Left cardiac atrium (tissue), 4 donors: Measurements from ENCODE around the gene KDM4E. TPM values are rescaled to one million over a fixed set of nuclear protein-coding genes. Genes with fewer than 3 reads are reported as not detected.
"Not testable (repeated sequence)": the region's sequence is repeated elsewhere in the genome, so short reads cannot be mapped to it uniquely, and the experiment has no call there.

Source experiments
- ATAC-seq, 2 donors: fragments of 200-7000 bp; cut with Tn5 transposase; one replicate each; pipeline ENCODE4 v1.9.1; 2020; ENCODE audit warnings: mild to moderate bottlenecking in 2 of 2, moderate library complexity in 2 of 2
- DNase-seq: peaks from one replicate; pipeline ENCODE4 v3.0.0-alpha.2; 2020
- intact Hi-C, 2 donors: fragments of 100-400 bp; cut with DNase I; formaldehyde crosslinking; loops; one replicate each; pipeline versions ENCODE4 v1.14.1 to v1.15.1; 2022 to 2023
- total RNA-seq, 2 donors: library from RNA; stranded (reverse); fragmentation: NEBNext Ultra II Directional; extraction: Animal tissue kit (Norgen Biotek cat#: 25700); gene quantifications; one replicate each; pipeline ENCODE4 v1.2.1, GENCODE V29; 2021
- donor health status: DM: no; HTN: yes; CAD: no.
- donor health status: DM: no; HTN: yes; CAD: no; lungs with severe emphysema.
- donor health status: DM: yes; HTN: yes; CAD: no.
- donor health status: Dilated cardiomyopathy.

The KDM4E gene
- total RNA-seq, 2 donors from 2014 or later, result not detected

DNA sequence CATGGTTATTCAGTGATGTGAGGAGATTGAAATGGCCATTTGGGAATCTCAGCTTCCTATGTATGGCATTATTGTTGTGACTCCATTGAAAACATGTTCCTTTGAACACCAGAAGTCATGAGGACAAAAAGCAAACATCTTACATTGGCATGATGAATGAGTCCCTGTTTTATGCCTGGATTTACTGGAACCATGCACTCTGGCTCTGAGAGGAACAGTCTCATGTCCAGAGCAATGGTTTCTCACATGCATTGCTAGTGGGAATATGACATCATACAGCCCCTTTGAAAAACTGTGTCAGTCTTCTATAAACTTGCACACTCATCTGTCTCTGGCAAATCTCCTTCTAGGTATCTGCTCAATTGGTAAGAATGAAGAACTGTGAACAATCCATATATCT lies 20.8 kb downstream of the KDM4E start:
- DNase-seq (no peak), ATAC-seq (no peak)
- intact Hi-C loops, result no loop called here

DNA sequence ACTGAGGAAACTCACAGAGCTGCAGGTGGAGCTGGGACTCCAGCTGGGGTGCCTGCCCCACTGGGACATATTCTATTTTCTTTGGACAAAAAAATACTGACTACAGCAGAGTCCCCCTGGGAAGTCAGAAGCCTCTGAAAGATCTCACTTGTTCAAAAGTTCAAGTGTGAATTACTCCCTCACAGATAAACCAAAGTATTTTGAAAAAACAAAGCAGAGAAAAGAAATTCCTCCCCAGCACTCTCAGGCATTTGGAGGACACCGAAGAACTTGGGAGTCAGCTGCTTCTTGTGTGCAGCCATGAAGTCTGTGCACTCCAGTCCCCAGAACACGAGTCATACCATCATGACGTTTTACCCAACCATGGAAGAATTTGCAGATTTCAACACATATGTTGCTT lies 24.1 kb downstream of the KDM4E start, which contains the start of gene KDM4F:
KDM4F (plus strand) TSS at position 301 of the 400 bp plus-strand sequence.
- ATAC-seq, intact Hi-C loops, DNase-seq: not testable (repeated sequence)

DNA sequence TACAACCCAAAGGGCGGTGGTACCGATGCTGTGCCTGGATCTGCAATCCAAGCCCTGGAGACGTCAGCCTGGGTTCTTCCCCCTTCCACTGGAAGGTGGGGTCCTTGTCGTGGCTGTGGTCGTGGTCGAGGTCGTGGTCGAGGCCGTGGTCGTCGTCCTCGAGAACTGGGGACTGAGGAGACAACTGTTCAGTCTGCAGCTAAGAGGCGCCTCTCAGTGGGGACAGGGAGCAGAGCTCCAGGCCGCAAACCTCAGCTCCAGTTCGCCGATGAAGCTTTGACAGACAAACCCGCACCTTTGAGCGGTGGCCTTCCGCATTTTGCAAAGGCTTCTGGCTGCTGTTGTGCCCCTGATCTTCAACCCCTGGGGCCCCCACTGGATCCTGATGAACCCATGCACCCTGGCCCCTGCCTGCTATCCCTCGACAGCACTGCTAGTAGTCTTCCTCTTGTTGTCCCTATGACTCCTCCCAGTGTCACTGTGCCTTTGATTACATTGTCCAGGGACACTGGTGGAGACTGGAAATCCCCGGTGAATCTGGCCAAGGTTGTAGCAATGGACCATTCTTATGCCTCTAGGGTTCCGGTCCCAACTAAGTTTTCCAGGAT lies 25.6 kb downstream of the KDM4E start:
- intact Hi-C loops, result no loop called here
- ATAC-seq (no peak), DNase-seq (no peak)

DNA sequence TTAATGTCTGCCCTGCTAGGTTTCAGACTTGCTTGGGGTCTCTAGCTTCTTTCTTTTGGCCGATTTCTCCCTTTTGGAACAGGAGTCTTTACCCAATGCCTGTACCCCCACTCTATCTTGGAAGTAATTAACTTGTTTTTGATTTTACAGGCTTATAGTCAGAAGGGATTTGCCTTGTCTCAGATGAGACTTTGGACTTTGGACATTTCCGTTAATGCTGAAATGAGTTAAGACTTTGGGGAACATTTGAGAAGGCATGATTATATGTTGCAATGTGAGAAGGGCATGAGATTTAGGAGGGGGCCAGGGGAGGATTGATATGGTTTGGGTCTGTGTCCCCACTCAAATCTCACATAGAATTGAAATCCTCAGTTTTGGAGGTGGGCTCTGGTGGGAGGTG lies 29.3 kb downstream of the KDM4E start:
- intact Hi-C loops, result no loop called here
- DNase-seq, result no peak
- ATAC-seq, result no peak

DNA sequence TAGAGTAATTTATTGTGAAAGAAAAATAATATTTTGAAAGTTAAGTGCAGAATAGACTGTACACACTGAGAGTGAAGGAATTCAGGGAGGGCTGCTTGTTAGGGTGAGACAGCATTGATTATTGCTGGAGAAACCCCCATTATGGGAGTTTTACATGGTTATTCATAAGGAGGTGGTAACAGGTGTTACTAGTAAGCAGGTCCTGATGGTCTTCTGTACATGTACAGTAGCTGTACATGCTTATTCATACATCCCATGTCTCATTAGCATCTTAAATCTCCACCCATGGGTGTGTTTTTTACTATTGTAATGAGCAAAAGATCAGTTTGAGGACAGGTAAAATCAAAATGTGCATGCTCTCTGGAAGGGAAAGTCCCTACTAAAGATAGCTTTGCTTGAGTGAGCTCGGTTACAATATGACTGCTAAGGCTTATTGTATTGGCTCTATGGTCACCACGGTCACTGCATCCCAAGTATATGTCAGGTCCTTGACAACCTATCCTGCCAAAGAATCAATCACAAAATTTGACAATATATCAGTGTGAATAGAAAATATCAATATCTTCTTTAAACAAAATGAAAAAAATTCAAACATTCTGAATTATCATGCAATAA lies 30.3 kb downstream of the KDM4E start:
- intact Hi-C loops, result no loop called here
- no peak for DNase-seq
- ATAC-seq, result no peak

DNA sequence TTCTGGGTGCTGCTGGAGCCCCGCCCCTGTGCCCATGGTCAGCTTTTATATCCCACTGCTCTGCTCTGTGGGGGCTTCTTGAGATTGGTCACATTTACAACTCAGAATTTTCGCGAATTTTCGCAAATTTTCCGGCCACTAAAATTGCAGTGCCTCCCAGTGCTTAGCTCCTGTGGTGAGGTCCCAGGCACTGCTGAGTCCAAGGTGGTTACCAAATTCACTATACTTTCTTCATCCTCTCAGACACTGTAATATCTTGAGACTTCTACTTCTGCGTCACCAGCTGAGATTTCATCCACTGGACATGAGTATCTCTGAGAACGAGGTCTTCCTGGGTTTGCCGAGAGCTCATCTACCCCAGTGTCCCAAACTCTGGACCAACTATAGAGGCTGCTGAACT lies 32.9 kb downstream of the KDM4E start:
- peak in 1 of 2 donors; percentile 55 for ATAC-seq
- DNase-seq, result no peak
- intact Hi-C loops, result no loop called here

DNA sequence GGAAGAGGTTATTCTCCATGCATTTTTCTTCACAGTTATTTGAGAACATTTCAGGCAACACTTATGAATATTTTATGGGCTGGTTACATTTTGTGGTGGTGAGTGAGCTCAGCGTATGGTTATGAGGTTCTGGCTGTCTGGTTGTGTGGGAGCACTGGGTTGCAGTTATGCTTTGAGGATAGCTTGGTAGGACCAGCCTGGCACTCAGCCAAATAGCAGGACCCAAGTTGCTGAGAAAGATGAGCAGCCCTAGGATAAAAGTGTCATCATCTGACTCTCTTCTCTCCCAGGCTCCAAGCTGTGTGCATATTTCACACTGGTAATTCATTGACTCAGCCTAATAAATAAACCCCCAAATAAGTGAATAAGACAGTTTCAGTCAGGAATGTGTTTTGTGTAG lies 33.6 kb downstream of the KDM4E start:
- ATAC-seq (no peak), DNase-seq (no peak)
- intact Hi-C loops, result no loop called here

DNA sequence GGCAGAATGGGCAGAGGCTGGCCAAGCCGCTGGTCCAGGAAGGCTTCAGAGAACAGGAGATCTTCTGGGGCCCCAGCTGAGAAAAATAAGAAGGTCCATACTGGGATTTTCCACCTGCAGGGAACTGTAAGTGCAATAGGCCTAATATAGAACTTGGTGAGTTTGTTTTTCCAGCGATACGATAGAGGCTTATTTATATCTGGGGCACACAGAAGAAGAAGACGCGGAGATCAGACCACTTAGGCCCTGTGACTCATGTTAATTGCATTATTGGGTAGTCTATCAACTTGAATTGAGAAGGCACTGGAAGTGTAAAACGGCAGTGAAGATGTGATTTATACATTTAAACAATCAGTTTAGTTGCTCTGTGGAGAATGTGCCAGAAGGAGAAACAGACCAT lies 34.0 kb downstream of the KDM4E start:
- no peak for ATAC-seq
- DNase-seq, result no peak

GRCh38 chr11:95065336-95065735 lies 40.3 kb downstream of the KDM4E start:
- intact Hi-C loops, result loop anchor here in 1 of 2 donors (10.0 kb wide), 3 partner anchors 91 to 1329 kb away; partner anchors contain the start of genes CWC15, JRKL and KDM4D
- no peak for ATAC-seq
- DNase-seq, result no peak

More for the DNA sequence above, 34.0 kb downstream of the KDM4E start:
- intact Hi-C loops, result no loop called here

DNA sequence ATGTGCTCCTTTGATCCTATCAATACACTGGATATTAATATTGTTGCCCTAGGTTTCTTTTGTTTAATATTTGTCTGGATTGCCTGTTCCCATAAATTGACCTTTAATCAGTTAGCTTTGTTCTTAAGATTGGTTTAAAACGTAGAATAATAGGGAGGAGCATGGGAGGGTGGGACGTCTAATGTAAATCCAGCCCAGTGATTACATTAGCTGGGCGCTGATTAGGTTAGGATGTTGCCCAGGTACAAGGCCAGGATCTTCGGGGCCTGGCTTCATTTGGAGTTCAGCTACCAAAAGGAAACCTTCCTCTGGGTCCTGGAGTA lies 41.6 kb downstream of the KDM4E start, which contains the start of gene SRSF8:
SRSF8 (plus strand) TSS at position 204 of the 323 bp plus-strand sequence. CDS start 308 bp downstream, outside the sequence.
- DNase-seq, result no peak
- intact Hi-C loops, result loop anchor here in 1 of 2 donors (10.0 kb wide), 3 partner anchors 92 to 1328 kb away; partner anchors contain the start of genes CWC15, JRKL and KDM4D
- ATAC-seq, result no peak

DNA sequence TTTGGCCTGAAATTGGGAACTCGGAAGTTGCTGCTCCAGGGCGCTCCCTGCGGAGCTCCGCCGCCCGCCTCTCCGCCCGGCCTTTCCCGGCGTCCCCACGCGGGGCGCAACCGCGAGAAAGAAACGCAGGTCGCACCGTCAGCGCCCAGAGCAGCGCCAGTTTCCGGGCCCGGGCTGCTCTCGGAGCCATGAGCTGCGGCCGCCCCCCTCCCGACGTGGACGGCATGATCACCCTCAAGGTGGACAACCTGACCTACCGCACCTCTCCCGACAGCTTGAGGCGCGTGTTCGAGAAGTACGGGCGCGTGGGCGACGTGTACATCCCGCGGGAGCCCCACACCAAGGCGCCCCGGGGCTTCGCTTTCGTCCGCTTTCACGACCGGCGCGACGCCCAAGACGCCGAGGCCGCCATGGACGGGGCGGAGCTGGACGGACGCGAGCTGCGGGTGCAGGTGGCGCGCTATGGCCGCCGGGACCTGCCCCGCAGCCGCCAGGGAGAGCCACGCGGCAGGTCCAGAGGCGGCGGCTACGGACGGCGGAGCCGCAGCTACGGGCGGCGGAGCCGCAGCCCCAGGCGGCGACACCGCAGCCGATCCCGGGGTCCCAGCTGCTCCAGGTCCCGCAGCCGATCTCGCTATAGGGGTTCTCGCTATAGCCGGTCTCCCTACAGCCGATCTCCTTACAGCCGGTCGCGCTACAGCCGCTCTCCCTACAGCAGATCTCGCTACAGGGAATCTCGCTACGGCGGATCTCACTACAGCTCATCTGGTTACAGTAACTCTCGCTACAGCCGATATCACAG lies 42.2 kb downstream of the KDM4E start:
- peak; percentile 90 for DNase-seq
- intact Hi-C loops, result loop anchor here in 1 of 2 donors (10.0 kb wide), 3 partner anchors 92 to 1328 kb away; partner anchors contain the start of genes CWC15, JRKL and KDM4D
- peak; percentile 88 to 90 for ATAC-seq

- DNase-seq, result no peak
- ATAC-seq, result peak; percentile 1 to 2
- intact Hi-C loops, result loop anchor here in 1 of 2 donors (2.0 to 10.0 kb wide), 4 partner anchors 83 to 1327 kb away; partner anchors contain the start of genes CWC15, JRKL and KDM4D
Measured at GRCh38 chr11:95067841-95068219, 42.8 kb downstream of the KDM4E start.

- DNase-seq, result peak; percentile 77
- intact Hi-C loops, result loop anchor here in 1 of 2 donors (2.0 to 10.0 kb wide), 4 partner anchors 82 to 1326 kb away; partner anchors contain the start of genes CWC15, JRKL and KDM4D
- peak; percentile 85 to 90 for ATAC-seq
Measured at GRCh38 chr11:95068549-95068948, 43.5 kb downstream of the KDM4E start.

DNA sequence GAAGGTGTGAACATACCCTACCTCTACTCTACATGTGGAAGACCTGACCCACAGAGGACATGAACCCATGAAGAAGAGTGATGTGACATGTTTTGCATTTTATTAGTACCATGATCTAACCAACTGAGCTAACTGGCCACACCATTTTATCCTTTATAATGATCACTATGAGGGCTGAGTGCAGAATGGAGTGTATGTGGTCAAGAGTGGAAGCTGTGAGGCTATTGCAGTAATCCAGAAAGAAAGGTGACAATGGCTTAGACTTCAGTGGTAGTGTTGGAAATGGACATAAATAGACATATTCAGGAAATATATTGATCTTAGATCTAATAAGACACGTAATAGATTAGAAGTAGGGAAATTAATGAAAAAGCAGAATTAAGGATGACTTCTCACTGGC lies 45.4 kb downstream of the KDM4E start:
- DNase-seq (no peak), ATAC-seq (no peak)
- intact Hi-C loops, result loop anchor here in 1 of 2 donors (10.0 kb wide), 1 partner anchor 694 kb away; no protein-coding TSS in a partner anchor

GRCh38 chr11:95072948-95073347 lies 47.9 kb downstream of the KDM4E start:
- intact Hi-C loops, result loop anchor here in 1 of 2 donors (10.0 kb wide), 1 partner anchor 692 kb away; no protein-coding TSS in a partner anchor
- no peak for ATAC-seq

DNA sequence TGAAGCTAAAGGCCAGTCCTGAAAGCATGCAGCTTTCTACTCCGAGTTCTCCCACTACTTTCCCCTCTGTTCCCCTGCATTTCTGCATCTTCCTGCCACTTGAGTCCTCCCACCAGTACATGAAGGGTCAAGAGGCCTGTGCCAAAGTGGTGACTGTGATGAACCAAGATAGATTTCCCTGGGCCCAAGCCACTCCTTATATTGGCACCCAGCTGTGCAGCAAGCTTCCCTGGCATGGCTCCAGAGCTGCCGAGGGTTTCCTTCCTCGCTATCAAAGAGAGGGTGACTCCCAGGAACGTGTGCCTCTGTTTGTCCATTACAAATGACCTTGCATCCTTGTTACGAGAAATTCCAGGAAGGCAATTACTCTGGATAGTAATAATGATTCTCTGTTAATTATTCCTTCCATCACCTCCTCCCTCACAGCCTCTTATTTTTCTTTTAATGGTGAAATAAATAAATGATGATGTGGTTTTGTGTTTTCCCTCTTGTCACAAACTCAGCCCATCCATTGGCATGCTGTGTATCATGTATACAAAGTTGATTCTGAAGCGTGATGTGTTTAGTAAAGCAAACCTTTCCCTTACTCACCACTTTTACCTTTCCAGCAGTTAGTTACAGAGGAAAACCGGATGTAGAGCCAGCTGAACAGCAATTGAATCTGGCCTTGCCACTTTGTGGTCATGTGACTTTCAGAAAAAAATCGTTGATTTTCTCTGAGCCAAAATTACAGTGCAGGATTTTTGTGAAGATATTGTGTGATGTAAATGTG lies 49.9 kb downstream of the KDM4E start:
- ATAC-seq (peak; percentile 79 to 85), DNase-seq (peak; percentile 82)
- intact Hi-C loops, result loop anchor here in 1 of 2 donors (10.0 kb wide), 1 partner anchor 690 kb away; no protein-coding TSS in a partner anchor

More at GRCh38 chr11:95072948-95073347, 47.9 kb downstream of the KDM4E start:
- no peak for DNase-seq

DNA sequence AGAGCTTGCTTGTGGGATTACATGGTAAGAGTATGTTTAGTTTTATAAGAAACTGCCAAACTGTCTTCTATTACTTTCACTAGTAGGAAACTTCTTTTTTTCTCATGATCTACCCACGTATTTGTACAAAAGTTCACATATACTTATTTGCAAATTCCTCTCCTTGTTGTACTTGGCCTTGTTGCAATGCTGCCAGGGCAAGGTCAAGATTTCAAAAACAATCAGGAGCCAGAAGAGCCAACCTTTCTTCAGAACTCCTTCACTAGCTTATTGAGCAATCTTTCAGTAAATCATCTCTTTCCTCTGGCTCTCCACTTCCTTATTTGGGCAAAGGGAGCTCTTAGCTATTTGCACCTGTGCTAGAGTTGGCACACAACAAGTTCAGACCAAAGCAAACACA lies 51.4 kb downstream of the KDM4E start:
- intact Hi-C loops, result loop anchor here in 1 of 2 donors (10.0 kb wide), 1 partner anchor 688 kb away; no protein-coding TSS in a partner anchor
- peak; percentile 39 for DNase-seq
- peak; percentile 45 to 74 for ATAC-seq

DNA sequence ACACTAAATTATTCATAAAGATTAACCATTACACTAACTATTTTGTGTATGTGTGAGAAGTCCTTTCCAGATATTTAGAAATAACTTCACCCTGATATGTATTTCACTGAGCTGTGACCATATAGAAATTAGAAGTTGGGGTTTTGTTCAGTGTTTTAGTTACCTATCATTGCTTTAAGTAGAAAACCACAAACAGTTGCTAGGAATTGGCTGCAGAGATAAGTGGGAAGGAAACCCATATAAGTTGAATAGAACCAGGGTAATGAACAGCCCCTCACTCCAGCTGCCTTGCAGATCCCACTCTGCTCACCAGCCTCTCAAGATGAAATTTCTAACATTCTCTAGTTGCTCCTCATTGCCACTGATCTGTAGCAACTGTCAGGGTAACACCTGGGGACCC lies 51.9 kb downstream of the KDM4E start:
- DNase-seq, result no peak
- intact Hi-C loops, result loop anchor here in 1 of 2 donors (10.0 kb wide), 1 partner anchor 688 kb away; no protein-coding TSS in a partner anchor
- ATAC-seq, result no peak
